ENCODE data around the gene GCAT.

DNA sequence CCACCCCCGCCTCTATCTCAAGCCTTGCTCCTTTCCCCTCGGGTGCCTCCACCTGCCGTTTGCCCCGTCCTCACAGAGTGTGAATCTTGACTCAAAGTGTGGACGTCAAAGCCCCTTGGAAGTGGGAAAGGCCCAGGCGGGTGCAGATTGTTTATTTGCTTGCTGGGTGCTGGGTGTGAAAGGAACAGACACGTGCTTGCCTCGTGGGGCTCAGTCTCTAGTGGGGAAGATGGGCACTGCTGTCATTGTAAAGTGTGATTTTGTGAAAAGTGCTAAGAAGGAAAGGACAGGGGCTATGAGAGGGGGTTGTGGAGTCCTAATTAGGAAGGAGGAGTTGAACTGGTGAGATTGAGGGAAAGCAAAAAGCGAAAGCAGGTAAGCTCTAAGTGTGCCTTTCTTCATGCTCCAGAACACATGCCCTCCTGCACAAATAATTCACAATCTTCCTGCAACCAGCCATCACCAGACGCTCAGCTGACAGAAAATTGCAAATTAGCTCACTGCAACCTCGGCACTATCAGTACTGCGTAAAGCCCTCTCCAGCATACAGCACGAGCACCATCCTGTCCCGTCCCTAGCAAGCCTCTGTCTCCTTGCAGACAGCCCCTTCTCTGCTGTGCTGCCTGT, 9.7 kb upstream of the GCAT start:
- TF ChIP-seq, protein P1, sequence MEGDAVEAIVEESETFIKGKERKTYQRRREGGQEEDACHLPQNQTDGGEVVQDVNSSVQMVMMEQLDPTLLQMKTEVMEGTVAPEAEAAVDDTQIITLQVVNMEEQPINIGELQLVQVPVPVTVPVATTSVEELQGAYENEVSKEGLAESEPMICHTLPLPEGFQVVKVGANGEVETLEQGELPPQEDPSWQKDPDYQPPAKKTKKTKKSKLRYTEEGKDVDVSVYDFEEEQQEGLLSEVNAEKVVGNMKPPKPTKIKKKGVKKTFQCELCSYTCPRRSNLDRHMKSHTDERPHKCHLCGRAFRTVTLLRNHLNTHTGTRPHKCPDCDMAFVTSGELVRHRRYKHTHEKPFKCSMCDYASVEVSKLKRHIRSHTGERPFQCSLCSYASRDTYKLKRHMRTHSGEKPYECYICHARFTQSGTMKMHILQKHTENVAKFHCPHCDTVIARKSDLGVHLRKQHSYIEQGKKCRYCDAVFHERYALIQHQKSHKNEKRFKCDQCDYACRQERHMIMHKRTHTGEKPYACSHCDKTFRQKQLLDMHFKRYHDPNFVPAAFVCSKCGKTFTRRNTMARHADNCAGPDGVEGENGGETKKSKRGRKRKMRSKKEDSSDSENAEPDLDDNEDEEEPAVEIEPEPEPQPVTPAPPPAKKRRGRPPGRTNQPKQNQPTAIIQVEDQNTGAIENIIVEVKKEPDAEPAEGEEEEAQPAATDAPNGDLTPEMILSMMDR (IDR thresholded peaks at IDR 0.05) = no peak
- peak in 1 of 2 donors; percentile 39 for TF ChIP-seq POLR2A (IDR thresholded peaks at IDR 0.05)

Data from thyroid gland (tissue), 4 donors.